Peyer's patch (tissue), 4 donors: Measurements from ENCODE around the gene GEMIN5. TPM values are rescaled to one million over a fixed set of nuclear protein-coding genes. Genes with fewer than 3 reads are reported as not detected.
A peak's percentile ranks its signal among the peaks of the same experiment; 100 is the strongest.

Experiments
- DNase-seq, 3 donors: peaks; one replicate each; pipeline ENCODE4 v3.0.0-alpha.2; 2017 to 2019
- H3K27ac ChIP-seq, 4 donors: fragments of 200-600 bp; sonication (generic); one replicate each; pipeline ENCODE4 v1.5.1; 2016 to 2019
- H3K27me3 ChIP-seq, 2 donors: fragments of 200-600 bp; sonication (generic); one replicate each; pipeline ENCODE4 v1.5.1; 2019
- H3K36me3 ChIP-seq, 3 donors: fragments of 200-600 bp; sonication (generic); one replicate each; pipeline ENCODE4 v1.5.1; 2016 to 2019
- H3K4me1 ChIP-seq, 4 donors: fragments of 200-600 bp; sonication (generic); one replicate each; pipeline ENCODE4 v1.5.1; 2016 to 2019
- H3K4me3 ChIP-seq, 4 donors: fragments of 200-600 bp; sonication (generic); 1 replicate in 3 of 4; 2 replicates in 1 of 4; pipeline ENCODE4 v1.5.1; 2016 to 2019; ENCODE audit warnings: mild to moderate bottlenecking in 1 of 4
- H3K9me3 ChIP-seq, 4 donors: fragments of 200-600 bp; sonication (generic); one replicate each; pipeline ENCODE4 v1.5.1; 2016 to 2019; ENCODE audit warnings: mild to moderate bottlenecking in 1 of 4
- CTCF ChIP-seq, 6 experiments: fragments of 450-650 bp in 4 of 6; fragments of 200-600 bp in 2 of 6; sonication (generic) in 1 of 6; IDR thresholded peaks; one replicate each; pipeline ENCODE4 v1.5.1; 2017 to 2019; ENCODE audit warnings: antibody characterized with exemption in 6 of 6, mild to moderate bottlenecking in 3 of 6, moderate library complexity in 1 of 6
- POLR2A ChIP-seq, 2 donors: fragments of 450-650 bp; IDR thresholded peaks; one replicate each; pipeline ENCODE4 v1.5.1; 2017; ENCODE audit warnings: antibody characterized with exemption in 2 of 2, mild to moderate bottlenecking in 2 of 2, moderate library complexity in 2 of 2
- total RNA-seq, 4 donors: library from RNA; depleted of rRNA; stranded (reverse); fragments of >200 nt; gene quantifications; one replicate each; pipeline ENCODE4 v1.1.0, GENCODE V29; 2016

Gene GEMIN5
- total RNA-seq, 4 donors from 2014 or later = 9.1 to 13.3 (median 12.2) TPM

- TF ChIP-seq POLR2A (IDR thresholded peaks at IDR 0.05) = no peak
- no peak for TF ChIP-seq CTCF (IDR thresholded peaks at IDR 0.05)
- Histone ChIP-seq H3K27me3 (no peaks in the 10 kb centered on the region), H3K4me3 (no peak overlapping the region), H3K27ac (no peak overlapping the region), H3K4me1 (no peaks in the 10 kb centered on the region), H3K36me3 (peaks cover 0 to 72% (median 0%) of the 10 kb centered on the region in 3 donors), H3K9me3 (no peaks in the 10 kb centered on the region)
- no peak for DNase-seq
Observed at GRCh38 chr5:154900066-154900465, 37.9 kb downstream of the GEMIN5 start.

- Histone ChIP-seq H3K27me3 (no peaks in the 10 kb centered on the region), H3K4me3 (no peak overlapping the region), H3K36me3 (peaks cover 0 to 72% (median 0%) of the 10 kb centered on the region in 3 donors), H3K27ac (peak overlapping the region in 1 of 4 donors; percentile 26), H3K4me1 (no peaks in the 10 kb centered on the region), H3K9me3 (no peaks in the 10 kb centered on the region)
- DNase-seq = no peak
- no peak for TF ChIP-seq CTCF (IDR thresholded peaks at IDR 0.05)
Observed at GRCh38 chr5:154899151-154899816, 38.7 kb downstream of the GEMIN5 start.

GRCh38 chr5:154898210-154898609 is 39.8 kb downstream of the GEMIN5 start:
- H3K36me3 ChIP-seq = peaks cover 0 to 65% (median 0%) of the 10 kb centered on the region in 3 donors
- H3K27me3 ChIP-seq = no peaks in the 10 kb centered on the region
- no peaks in the 10 kb centered on the region for H3K4me1 ChIP-seq
- no peak overlapping the region for H3K27ac ChIP-seq
- H3K4me3 ChIP-seq = no peak overlapping the region
- no peak for DNase-seq
- TF ChIP-seq CTCF (IDR thresholded peaks at IDR 0.05) (no peak), POLR2A (IDR thresholded peaks at IDR 0.05) (no peak)
- H3K9me3 ChIP-seq = no peaks in the 10 kb centered on the region

GRCh38 chr5:154896562-154897165 is 41.3 kb downstream of the GEMIN5 start:
- no peak for DNase-seq
- TF ChIP-seq CTCF (IDR thresholded peaks at IDR 0.05) = no peak
- TF ChIP-seq POLR2A (IDR thresholded peaks at IDR 0.05) = no peak
- Histone ChIP-seq H3K9me3 (no peaks in the 10 kb centered on the region), H3K4me1 (no peaks in the 10 kb centered on the region), H3K36me3 (peaks cover 0 to 61% (median 0%) of the 10 kb centered on the region in 3 donors), H3K27me3 (no peaks in the 10 kb centered on the region), H3K4me3 (no peak overlapping the region), H3K27ac (peak overlapping the region in 1 of 4 donors; percentile 28)

- no peak for DNase-seq
- Histone ChIP-seq H3K27me3 (no peaks in the 10 kb centered on the region), H3K36me3 (peaks cover 0 to 60% (median 0%) of the 10 kb centered on the region in 3 donors), H3K9me3 (no peaks in the 10 kb centered on the region), H3K27ac (peak overlapping the region in 1 of 4 donors; percentile 28), H3K4me3 (no peak overlapping the region), H3K4me1 (no peaks in the 10 kb centered on the region)
- TF ChIP-seq POLR2A (IDR thresholded peaks at IDR 0.05) (no peak), CTCF (IDR thresholded peaks at IDR 0.05) (no peak)
Observed at GRCh38 chr5:154895606-154896561, 42.1 kb downstream of the GEMIN5 start.
